Cardiac muscle cell (in vitro differentiated cells and primary cell): ENCODE results near the gene COL7A1. TPM values are rescaled to one million over a fixed set of nuclear protein-coding genes. Genes with fewer than 3 reads are reported as not detected.

Experiments
- DNase-seq, 2 donors: peaks; one replicate each; pipeline versions ENCODE4 v3.0.0 to v3.0.0-alpha.2; 2010 to 2017; ENCODE audit warnings: low read depth in 1 of 2, low spot score in 1 of 2
- H3K27ac ChIP-seq: fragments of 200-600 bp; sonication (generic); 2 replicates; pipeline ENCODE4 v1.5.1; 2016
- H3K27me3 ChIP-seq: fragments of 200-600 bp; sonication (generic); 2 replicates; pipeline ENCODE4 v1.6.0; 2016; ENCODE audit warnings: control low read depth
- H3K36me3 ChIP-seq: fragments of 200-600 bp; sonication (generic); 2 replicates; pipeline ENCODE4 v1.5.1; 2016; ENCODE audit warnings: control low read depth
- H3K4me1 ChIP-seq: fragments of 200-600 bp; sonication (generic); 2 replicates; pipeline ENCODE4 v1.8.1; 2017; ENCODE audit warnings: low read depth, mild to moderate bottlenecking, mixed run types
- H3K4me3 ChIP-seq: fragments of 200-600 bp; sonication (generic); 2 replicates; pipeline ENCODE4 v1.5.1; 2016; ENCODE audit warnings: mild to moderate bottlenecking
- H3K9me3 ChIP-seq: fragments of 200-600 bp; sonication (generic); 2 replicates; pipeline ENCODE4 v1.5.1; 2017; ENCODE audit warnings: low read depth, mild to moderate bottlenecking, control low read depth
- CTCF ChIP-seq: IDR thresholded peaks from 2 replicates; pipeline ENCODE4 v1.5.1; 2012; ENCODE audit warnings: low read depth, mild to moderate bottlenecking, low read length
- polyA plus RNA-seq: library from polyadenylated mRNA; unstranded; fragments of >200 nt; fragmentation: Nextera tagmentation; extraction: Ambion mirVana; gene quantifications from 2 replicates; pipeline ENCODE4 v1.2.1, GENCODE V29; 2016
- total RNA-seq: library from RNA; depleted of rRNA; stranded (reverse); fragments of >200 nt; gene quantifications from 2 replicates; pipeline ENCODE4 v1.2.3, GENCODE V29; 2016

Gene COL7A1
- total and polyA plus RNA-seq, 2 experiments from 2014 or later = 53.8 to 63.0 TPM

DNA sequence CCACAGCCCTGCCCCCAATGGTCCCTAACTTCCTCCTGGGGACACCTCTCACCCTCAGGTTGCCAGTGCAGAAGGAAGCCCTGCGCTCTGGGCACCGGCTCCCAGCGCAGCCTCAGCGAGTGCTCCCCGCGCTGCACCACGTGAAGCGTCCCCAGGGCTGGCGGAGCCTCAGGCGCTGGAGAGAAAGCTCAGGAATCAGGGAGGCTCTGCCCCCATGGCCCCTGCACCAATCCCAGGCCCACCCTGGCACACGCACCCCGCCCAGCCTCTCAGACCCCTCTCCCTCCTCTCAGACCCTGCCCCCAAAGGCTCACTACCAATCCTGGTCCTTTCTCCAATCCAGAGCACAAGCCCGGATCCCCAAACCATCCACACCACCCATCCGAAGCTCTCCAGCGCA, 6.9 kb downstream of the COL7A1 start:
- Histone ChIP-seq H3K36me3 (peaks cover 27% of the 10 kb centered on the region), H3K27me3 (no peaks in the 10 kb centered on the region), H3K4me3 (no peak overlapping the region), H3K9me3 (no peaks in the 10 kb centered on the region), H3K27ac (no peak overlapping the region), H3K4me1 (no peaks in the 10 kb centered on the region)
- no peak for DNase-seq
- no peak for TF ChIP-seq CTCF

DNA sequence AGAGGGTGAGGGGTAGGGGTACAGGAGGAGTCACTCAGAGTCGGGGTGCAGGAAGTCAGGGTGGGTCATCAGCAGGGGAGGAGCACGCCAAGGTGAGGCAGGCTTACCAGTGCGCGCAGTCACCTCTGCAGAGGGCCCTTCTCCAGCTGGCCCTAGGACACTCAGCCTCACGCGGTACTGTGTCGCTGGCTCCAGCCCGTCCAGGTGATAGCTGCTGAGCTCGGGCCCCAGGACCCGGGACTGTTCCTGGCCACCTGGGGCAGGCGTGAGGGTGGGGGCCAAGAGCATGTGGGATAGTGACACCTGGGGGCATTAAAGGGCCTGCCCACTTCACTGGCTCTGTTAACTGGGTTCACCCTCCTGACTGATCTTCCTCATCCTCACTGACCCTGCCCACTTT, 7.4 kb downstream of the COL7A1 start:
- no peak for TF ChIP-seq CTCF

GRCh38 chr3:48585411-48585810, 9.7 kb downstream of the COL7A1 start:
- H3K4me3 ChIP-seq = no peak overlapping the region
- H3K4me1 ChIP-seq = no peaks in the 10 kb centered on the region
- no peaks in the 10 kb centered on the region for H3K9me3 ChIP-seq
- H3K27me3 ChIP-seq = no peaks in the 10 kb centered on the region
- no peak for DNase-seq
- no peak for TF ChIP-seq CTCF
- no peak overlapping the region for H3K27ac ChIP-seq
- H3K36me3 ChIP-seq = peaks cover 28% of the 10 kb centered on the region

More for the DNA sequence above, 7.4 kb downstream of the COL7A1 start:
- no peaks in the 10 kb centered on the region for H3K4me1 ChIP-seq
- H3K36me3 ChIP-seq = peaks cover 28% of the 10 kb centered on the region
- no peaks in the 10 kb centered on the region for H3K27me3 ChIP-seq
- H3K9me3 ChIP-seq = no peaks in the 10 kb centered on the region
- H3K27ac ChIP-seq = no peak overlapping the region
- no peak for DNase-seq
- no peak overlapping the region for H3K4me3 ChIP-seq

- no peak for DNase-seq
- TF ChIP-seq CTCF = no peak
- no peaks in the 10 kb centered on the region for H3K9me3 ChIP-seq
These were observed 10.3 kb downstream of the COL7A1 start for GRCh38 chr3:48584836-48585235.

GRCh38 chr3:48581621-48582481, 13.3 kb downstream of the COL7A1 start:
- Histone ChIP-seq H3K27ac (no peak overlapping the region), H3K4me1 (no peaks in the 10 kb centered on the region), H3K9me3 (no peaks in the 10 kb centered on the region), H3K27me3 (no peaks in the 10 kb centered on the region), H3K36me3 (peaks cover 32% of the 10 kb centered on the region), H3K4me3 (no peak overlapping the region)
- no peak for TF ChIP-seq CTCF
- DNase-seq = no peak

More at GRCh38 chr3:48584836-48585235, 10.3 kb downstream of the COL7A1 start:
- H3K27me3 ChIP-seq = no peaks in the 10 kb centered on the region
- H3K4me3 ChIP-seq = no peak overlapping the region
- H3K27ac ChIP-seq = no peak overlapping the region
- no peaks in the 10 kb centered on the region for H3K4me1 ChIP-seq
- peaks cover 28% of the 10 kb centered on the region for H3K36me3 ChIP-seq
